GM19240 (cell line): ENCODE results near the gene NRF1.
"Not testable (repeated sequence)": the region's sequence is repeated elsewhere in the genome, so short reads cannot be mapped to it uniquely, and the experiment has no call there.

Experiments
- DNase-seq: peaks from one replicate; pipeline ENCODE4 v3.0.0; 2011; ENCODE audit warnings: low spot score; ENCODE audit not compliant: insufficient read length

NRF1 gene

GRCh38 chr7:129606803-129607202 is 4.7 kb upstream of the NRF1 start:
- peak; percentile 28 for DNase-seq

GRCh38 chr7:129607471-129608120 is 3.9 kb upstream of the NRF1 start:
- no peak for DNase-seq

DNA sequence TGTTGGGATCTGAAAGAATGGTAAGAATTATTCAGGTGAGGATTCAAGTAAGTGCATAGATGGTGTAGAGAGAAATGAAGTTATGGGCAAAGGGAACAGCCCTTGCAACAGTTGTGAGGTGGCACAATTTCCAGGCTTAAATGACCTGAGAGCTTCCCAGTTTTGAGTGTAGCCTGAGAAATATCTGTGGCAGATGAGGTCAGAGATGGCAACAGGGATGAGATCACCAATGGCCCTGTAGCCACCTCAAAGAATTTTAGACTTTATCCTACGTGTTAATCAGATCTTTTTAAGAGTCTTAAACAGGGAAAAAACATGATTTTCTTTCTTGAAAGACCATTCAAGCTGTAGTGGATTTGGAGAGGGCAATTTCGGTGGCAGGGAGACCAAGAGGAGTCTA is 1.9 kb upstream of the NRF1 start:
- no peak for DNase-seq

DNA sequence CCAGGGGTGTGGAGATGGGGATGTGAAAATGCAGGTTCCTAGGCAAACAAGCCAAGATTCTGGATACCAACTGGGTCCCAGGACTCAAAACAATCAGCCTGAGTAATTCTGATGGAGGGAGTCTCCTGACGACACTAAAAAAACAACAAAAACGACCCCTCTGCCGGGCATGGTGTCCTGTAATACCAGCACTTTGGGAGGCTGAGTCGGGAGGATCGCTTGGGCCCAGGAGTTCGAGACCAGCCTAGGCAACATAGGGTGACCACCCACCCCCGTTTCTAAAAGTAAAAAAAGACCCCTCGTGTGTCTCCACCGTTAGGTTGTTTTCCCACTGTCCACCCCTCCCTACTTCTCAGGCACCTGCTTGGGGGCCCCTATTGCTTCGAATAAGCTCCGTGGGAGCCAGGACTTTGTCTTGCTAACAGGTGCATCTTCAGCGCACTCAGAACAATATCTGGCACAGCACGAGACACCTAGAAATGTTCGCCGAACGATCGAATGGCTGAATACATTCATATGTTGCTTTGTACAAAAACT is 743 bp upstream of the NRF1 start:
- DNase-seq = no peak

DNA sequence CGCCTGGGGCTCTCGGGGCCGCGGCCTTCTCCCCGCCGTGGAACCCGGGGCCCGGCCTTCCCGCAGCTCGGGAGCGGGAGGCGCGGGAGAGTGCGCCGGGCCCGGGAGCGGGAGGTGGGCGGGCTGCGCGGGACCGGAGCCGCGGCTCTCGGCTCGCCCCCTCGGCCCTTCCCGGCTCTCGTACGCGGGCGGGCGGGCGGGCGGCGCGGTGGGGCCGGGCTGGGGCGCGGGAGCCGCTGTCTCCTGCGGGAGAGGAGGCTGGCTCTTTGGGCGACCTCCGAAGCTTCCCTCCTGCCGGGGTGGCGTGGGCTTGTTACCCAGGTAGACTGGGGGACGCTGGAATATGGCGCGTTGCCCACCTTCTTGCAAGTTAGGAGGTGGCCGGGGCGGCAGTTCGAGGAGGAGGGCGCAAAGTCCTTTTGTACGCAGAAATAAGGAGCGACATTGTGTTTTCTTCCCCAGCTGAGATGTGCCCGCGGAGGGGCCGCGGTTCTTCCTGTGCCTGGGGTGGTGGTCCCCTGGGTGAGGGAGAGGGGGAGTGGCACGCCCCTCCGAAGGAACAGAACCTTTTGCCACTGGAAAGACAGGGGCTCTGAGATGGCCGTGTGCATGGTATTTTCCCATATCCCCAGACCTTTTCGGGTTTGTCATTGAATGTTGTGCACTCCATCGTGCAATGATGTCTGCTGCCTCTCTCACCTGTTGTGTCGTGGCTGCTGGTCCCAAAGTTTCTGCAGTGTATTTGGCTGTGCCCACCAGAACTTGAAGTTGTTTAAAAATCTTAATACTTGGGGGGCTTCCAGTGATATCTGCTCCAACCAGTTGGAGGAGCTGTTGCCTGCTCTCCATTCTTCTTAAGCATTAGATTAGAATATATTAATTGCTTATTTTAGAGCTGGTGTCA is 844 bp downstream of the NRF1 start:
- DNase-seq = no peak

DNA sequence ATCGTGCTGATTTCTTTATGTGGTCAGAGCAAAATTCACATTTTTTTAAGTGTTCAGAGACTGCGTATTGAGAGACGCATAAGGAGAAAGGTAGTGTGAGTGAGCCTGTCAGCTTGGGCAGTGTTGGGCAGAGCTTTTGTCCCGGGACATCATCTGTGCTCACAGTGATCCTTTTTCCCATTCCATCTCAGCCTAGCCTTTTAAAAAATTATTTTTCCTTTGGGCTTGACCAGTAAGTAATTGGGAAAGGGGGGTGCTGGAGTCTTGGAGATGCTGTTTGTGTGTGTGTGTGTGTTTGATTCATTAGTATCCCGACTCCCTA is 1.5 kb downstream of the NRF1 start:
- no peak for DNase-seq

DNA sequence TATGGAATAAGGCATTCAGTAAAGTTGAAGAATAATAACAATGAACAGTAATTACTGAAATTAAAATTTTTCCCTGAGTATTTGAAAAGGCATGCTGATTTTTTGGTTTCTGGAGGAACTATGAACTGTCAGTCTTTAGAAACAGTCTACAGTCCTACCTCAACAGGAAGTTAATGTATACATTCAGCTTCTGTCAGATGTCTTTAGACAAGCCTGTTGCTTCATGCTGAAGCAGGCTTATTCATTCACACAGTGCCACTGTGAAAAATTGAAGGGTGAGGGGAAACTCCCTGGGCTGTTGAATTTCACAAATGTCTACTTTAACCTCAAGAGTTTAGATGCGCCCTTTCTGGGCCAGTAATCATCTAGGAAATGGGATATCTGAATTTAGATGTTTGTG is 3.5 kb downstream of the NRF1 start:
- no peak for DNase-seq

DNA sequence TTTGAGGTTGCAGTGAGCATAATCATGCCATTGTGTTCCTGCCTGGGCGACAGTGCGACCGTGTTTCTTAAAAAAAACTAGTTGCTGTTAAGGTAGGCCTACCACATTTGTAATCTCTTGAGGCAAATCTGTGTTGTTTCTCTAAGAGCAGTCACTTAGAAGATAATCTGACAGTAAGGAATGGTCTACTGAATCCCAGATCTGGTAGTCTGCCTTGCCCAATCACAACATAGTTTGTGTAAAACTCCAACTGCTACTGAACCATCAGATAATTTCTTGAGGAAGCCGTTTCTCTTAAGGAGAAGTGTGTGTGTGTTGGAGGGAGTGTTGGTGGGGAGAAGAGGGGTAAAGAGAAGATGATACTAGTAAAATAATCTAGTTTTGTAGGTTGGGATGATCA is 5.0 kb downstream of the NRF1 start:
- DNase-seq = no peak

GRCh38 chr7:129617178-129617577 is 5.7 kb downstream of the NRF1 start:
- DNase-seq = no peak

DNA sequence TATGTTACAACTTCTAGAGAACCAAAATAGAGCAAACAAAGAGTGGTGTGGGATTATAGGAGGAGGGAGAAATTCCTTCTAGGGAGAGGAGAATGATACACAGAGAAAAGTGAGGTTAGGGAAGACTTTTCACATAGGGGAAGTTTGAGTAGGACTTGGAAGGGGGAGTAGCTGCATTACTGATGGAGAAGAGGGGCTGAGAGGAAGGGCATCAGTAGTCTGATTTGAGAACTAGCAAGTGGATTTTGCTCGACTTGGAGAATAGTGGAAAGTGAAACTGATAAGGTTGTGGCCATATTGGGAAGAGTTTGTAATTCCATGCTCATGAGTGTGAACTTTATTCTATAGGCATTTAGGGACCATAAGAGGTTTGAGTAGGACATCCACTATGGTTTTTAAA is 6.1 kb downstream of the NRF1 start:
- DNase-seq = no peak

DNA sequence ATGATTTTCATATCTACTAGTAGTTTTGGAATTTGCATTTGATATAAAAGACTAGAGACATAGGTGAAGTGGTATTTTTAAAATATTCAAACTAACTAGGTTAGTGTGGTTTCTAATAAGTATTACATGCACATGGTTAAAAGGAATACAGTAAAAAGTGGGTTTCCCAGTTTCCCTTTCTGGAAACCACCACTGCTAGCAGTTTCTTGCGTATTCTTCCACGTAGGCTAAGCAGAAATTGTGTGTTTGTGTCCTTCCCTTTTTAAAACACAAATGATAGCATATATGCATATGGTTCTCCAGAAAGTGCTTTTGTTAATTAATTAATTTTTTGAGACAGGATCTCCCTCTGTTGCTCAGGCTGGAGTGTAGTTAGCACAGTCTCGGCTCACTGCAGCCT is 15.4 kb downstream of the NRF1 start:
- DNase-seq = no peak

DNA sequence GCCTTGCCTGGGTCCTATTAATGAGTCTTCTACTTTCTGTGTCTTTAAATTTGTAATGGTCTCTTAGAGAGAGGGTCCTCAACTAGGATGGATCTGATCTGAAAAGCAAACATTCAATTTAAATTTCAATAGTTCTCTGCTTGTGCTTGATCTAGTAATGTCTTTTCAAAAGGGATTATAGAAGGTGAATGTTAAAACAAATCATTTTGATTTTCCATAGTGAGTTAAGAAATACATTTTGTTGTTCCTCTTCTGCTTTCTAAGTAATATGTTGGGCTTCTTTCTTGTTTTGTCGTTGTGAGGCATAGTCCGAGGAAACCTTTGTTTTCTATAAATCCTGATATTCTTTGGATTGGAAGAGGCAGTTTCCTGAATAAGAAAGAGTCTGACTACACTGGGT is 18.8 kb downstream of the NRF1 start:
- DNase-seq = no peak

- DNase-seq = no peak
Observed at GRCh38 chr7:129634361-129635034, 23.0 kb downstream of the NRF1 start.

- peak; percentile 62 for DNase-seq
Observed at GRCh38 chr7:129635300-129636029, 23.9 kb downstream of the NRF1 start.

GRCh38 chr7:129636030-129636550 is 24.6 kb downstream of the NRF1 start:
- not testable (repeated sequence) for DNase-seq

- DNase-seq = no peak
Observed at GRCh38 chr7:129636641-129637040, 25.1 kb downstream of the NRF1 start.

DNA sequence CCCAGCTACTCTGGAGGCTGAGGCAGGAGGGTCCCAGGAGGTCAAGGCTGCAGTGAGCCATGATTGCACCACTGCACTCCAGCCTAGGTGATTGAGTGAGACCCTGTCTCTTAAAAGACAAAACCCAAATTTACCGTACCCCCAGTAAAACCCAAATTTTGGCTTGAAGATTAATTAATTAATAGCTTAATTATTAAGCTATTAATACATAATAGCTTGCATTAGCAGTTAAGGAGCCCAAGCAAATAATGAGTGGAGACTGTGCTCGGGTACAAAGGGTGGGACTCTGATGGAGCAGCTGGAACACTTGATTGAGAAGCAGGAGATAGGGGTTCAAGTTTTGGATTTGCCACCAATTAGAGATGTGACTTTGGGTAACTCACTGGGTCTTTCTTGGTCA is 28.9 kb downstream of the NRF1 start:
- no peak for DNase-seq

- DNase-seq = no peak
Observed at GRCh38 chr7:129642871-129643549, 31.5 kb downstream of the NRF1 start.

- DNase-seq = no peak
Observed at GRCh38 chr7:129643550-129644170, 32.1 kb downstream of the NRF1 start.

DNA sequence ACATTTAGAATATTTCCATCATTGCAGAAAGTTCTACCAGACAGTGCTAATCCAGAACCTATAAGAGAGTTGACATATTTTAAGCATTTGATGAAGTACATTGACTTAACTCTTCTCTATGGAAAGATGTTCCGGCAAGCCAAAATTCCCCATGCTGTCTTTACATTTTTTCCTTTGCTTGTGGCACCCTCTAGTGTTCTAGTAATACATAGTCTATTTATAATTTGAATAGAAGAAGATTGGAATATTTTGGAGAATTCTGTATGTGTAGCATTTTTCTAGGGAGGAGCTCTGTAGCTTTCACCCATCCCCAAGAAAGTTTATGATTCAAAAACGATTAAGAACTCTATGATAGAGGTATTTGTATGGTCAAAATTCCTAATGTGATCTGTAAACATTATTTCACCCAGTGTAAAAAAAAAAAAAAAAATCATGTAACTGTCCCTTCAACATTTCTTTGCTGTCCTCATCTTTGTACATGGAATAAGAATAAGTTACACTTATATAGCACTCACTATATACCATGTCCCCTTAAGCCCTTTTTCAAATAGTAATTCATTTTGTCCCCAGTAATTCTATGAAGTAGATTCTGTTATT is 33.2 kb downstream of the NRF1 start:
- no peak for DNase-seq
